Tibial artery (tissue), 4 donors: ENCODE results near the gene ZNF185.

Experiments used
- DNase-seq, 2 donors: peaks; one replicate each; pipeline ENCODE4 v3.0.0-alpha.2; 2019
- H3K27ac ChIP-seq, 2 donors: fragments of 200-600 bp; sonication (generic) in 1 of 2; 1 replicate in 1 of 2; 2 replicates in 1 of 2; pipeline ENCODE4 v1.5.1; 2018 to 2019; ENCODE audit warnings: mild to moderate bottlenecking in 1 of 2
- H3K27me3 ChIP-seq, 2 donors: fragments of 200-600 bp; sonication (generic) in 1 of 2; one replicate each; pipeline versions ENCODE4 v1.5.1 to v1.6.0; 2016 to 2019
- H3K36me3 ChIP-seq, 3 donors: fragments of 200-600 bp; sonication (generic) in 2 of 3; one replicate each; pipeline ENCODE4 v1.5.1; 2016 to 2019; ENCODE audit warnings: mild to moderate bottlenecking in 2 of 3
- H3K4me1 ChIP-seq, 4 donors: fragments of 200-600 bp; sonication (generic) in 2 of 4; 1 replicate in 3 of 4; 2 replicates in 1 of 4; pipeline ENCODE4 v1.5.1; 2016 to 2019
- H3K4me3 ChIP-seq, 2 donors: fragments of 200-600 bp; sonication (generic) in 1 of 2; 1 replicate in 1 of 2; 2 replicates in 1 of 2; pipeline ENCODE4 v1.5.1; 2018 to 2019; ENCODE audit warnings: mild to moderate bottlenecking in 2 of 2
- H3K9me3 ChIP-seq, 3 donors: fragments of 200-600 bp; sonication (generic) in 1 of 3; one replicate each; pipeline ENCODE4 v1.5.1; 2016 to 2019
- intact Hi-C: fragments of 100-400 bp; cut with DNase I; formaldehyde crosslinking; loops from one replicate; pipeline ENCODE4 v1.15.0; 2023; ENCODE audit warnings: low total_unique reads
- TF ChIP-seq, protein P1 (sequence below), 2 experiments: fragments of 200-600 bp in 1 of 2; fragments of 450-650 bp in 1 of 2; IDR thresholded peaks; one replicate each; pipeline ENCODE4 v1.5.1; 2017 to 2019; ENCODE audit warnings: antibody characterized with exemption in 2 of 2, mild to moderate bottlenecking in 1 of 2, moderate library complexity in 1 of 2

ZNF185 gene

GRCh38 chrX:152873361-152873760 lies 24.5 kb upstream of the ZNF185 start:
- TF ChIP-seq, protein P1, sequence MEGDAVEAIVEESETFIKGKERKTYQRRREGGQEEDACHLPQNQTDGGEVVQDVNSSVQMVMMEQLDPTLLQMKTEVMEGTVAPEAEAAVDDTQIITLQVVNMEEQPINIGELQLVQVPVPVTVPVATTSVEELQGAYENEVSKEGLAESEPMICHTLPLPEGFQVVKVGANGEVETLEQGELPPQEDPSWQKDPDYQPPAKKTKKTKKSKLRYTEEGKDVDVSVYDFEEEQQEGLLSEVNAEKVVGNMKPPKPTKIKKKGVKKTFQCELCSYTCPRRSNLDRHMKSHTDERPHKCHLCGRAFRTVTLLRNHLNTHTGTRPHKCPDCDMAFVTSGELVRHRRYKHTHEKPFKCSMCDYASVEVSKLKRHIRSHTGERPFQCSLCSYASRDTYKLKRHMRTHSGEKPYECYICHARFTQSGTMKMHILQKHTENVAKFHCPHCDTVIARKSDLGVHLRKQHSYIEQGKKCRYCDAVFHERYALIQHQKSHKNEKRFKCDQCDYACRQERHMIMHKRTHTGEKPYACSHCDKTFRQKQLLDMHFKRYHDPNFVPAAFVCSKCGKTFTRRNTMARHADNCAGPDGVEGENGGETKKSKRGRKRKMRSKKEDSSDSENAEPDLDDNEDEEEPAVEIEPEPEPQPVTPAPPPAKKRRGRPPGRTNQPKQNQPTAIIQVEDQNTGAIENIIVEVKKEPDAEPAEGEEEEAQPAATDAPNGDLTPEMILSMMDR (IDR thresholded peaks at IDR 0.05): no peak
- intact Hi-C loops: no loop called here
- H3K27ac ChIP-seq: no peak overlapping the region
- peaks cover 0 to 9% (median 0%) of the 10 kb centered on the region in 3 donors for H3K9me3 ChIP-seq
- DNase-seq: no peak
- H3K4me1 ChIP-seq: no peaks in the 10 kb centered on the region
- H3K4me3 ChIP-seq: no peak overlapping the region
- H3K36me3 ChIP-seq: peaks cover 7 to 23% (median 9%) of the 10 kb centered on the region in 3 donors
- H3K27me3 ChIP-seq: no peaks in the 10 kb centered on the region

- Histone ChIP-seq H3K9me3 (peaks cover 0 to 9% (median 0%) of the 10 kb centered on the region in 3 donors), H3K27me3 (no peaks in the 10 kb centered on the region), H3K27ac (no peak overlapping the region), H3K4me1 (no peaks in the 10 kb centered on the region), H3K4me3 (no peak overlapping the region), H3K36me3 (no peaks in the 10 kb centered on the region)
- intact Hi-C loops: no loop called here
- TF ChIP-seq, protein P1 (IDR thresholded peaks at IDR 0.05): no peak
- no peak for DNase-seq
Measured at GRCh38 chrX:152876931-152877840, 20.7 kb upstream of the ZNF185 start.

DNA sequence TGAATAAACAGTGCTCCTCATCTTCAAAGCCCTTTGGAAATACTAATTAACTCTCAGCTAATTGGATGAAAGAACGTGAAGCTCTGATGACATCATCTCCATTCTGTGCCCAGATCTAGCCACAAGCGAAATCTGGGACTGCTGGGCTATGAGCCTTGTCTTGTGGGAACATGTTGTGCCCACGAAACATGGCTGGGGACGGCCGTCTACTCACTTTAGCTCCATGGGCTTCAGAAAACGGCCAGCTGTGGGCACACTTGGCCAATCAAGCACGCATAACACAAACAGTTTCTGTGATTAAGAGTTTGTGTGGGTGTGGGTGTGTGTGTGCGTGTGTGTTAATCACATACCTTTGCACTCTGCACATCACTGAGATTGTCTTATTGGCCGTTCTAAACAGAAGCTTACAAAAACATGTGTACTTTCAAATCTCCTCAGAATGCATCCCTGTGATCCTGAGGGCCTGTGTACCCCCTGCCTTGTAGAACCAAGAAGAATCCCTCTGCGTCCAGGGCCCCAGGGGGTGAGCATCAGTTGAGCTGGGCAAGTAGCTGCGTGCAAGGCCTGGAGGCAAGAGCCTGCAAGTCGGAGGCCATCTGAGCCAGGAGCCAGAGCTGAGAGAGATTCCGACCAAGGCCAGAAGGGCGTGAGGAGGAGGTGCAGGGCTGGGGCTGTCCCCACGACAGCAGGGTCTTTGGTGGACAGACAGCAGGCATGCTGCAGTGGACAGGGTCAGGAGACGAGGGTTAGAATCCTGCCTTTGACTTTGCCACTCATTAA lies 18.7 kb upstream of the ZNF185 start:
- Histone ChIP-seq H3K4me3 (no peak overlapping the region), H3K9me3 (peaks cover 0 to 9% (median 0%) of the 10 kb centered on the region in 3 donors), H3K4me1 (no peaks in the 10 kb centered on the region), H3K27ac (no peak overlapping the region), H3K27me3 (no peaks in the 10 kb centered on the region), H3K36me3 (no peaks in the 10 kb centered on the region)
- TF ChIP-seq, protein P1 (IDR thresholded peaks at IDR 0.05): no peak
- intact Hi-C loops: no loop called here
- DNase-seq: no peak

DNA sequence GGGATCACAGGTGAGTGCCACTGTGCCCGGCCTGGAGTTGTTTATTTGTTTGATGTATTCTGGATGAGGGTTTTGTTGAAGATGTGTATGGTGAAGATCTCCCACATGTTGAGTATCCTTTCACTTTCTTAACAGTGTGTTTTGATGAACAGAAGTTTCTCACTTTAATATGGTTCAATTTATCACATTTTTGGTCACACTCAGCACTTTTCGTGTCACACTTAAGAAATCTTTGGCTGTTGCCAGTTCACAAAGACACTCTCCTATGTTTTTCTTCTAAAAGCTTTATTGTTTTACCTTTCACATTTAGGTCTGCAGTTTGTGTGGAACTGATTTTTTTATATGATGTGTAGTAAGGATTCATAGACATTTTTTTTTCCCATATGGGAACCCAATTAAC lies 16.6 kb upstream of the ZNF185 start:
- Histone ChIP-seq H3K4me1 (no peaks in the 10 kb centered on the region), H3K27me3 (no peaks in the 10 kb centered on the region), H3K36me3 (no peaks in the 10 kb centered on the region), H3K27ac (no peak overlapping the region), H3K9me3 (peaks cover 0 to 7% (median 0%) of the 10 kb centered on the region in 3 donors), H3K4me3 (no peak overlapping the region)
- TF ChIP-seq, protein P1 (IDR thresholded peaks at IDR 0.05): no peak
- DNase-seq: no peak
- intact Hi-C loops: no loop called here

DNA sequence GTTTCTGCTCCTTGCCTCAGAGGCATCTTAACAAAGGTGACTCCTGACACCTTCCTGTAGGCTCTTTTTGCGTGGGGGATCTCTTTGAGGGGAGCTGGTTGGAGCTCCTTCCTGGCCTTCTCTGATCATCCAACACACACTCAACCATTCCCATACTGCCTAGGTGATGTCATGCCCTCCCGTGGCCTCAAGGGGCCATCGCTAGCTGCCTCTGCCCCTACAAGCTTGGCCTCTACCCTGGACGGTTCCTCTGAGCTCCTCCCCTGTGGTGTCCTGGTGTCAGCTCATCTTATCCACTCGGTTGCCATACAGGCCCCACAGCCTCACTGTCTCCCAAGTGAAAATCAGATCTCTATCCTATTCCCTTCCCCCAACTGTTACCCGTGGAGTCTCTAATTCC lies 13.7 kb upstream of the ZNF185 start:
- Histone ChIP-seq H3K4me3 (no peak overlapping the region), H3K4me1 (no peaks in the 10 kb centered on the region), H3K27ac (no peak overlapping the region), H3K36me3 (no peaks in the 10 kb centered on the region), H3K9me3 (no peaks in the 10 kb centered on the region), H3K27me3 (no peaks in the 10 kb centered on the region)
- TF ChIP-seq, protein P1 (IDR thresholded peaks at IDR 0.05): no peak
- no peak for DNase-seq
- intact Hi-C loops: no loop called here
